Measurements from ENCODE around the gene NAIF1. TPM values are rescaled to one million over a fixed set of nuclear protein-coding genes. Genes with fewer than 3 reads are reported as not detected.
"Not testable (repeated sequence)": the region's sequence is repeated elsewhere in the genome, so short reads cannot be mapped to it uniquely, and the experiment has no call there.

NAIF1 gene
- total RNA-seq: 11.5 and 12.2 TPM in 2 replicates

- H3K27me3 Mint-ChIP-seq (ENCODE audit: insufficient read depth): no peaks in the 10 kb centered on the region
- DNase-seq (ENCODE audit: low spot score): peak; percentile 97
- H3K36me3 Mint-ChIP-seq (ENCODE audit: low read depth): peaks cover 11% of the 10 kb centered on the region
- peaks cover 49% of the 10 kb centered on the region for H3K4me1 Mint-ChIP-seq (ENCODE audit: low read depth)
- no peak within 1 kb of the TSS for H3K4me3 Mint-ChIP-seq
- H3K9me3 Mint-ChIP-seq: no peaks in the 10 kb centered on the region
- peak within 1 kb of the TSS; percentile 79 for H3K27ac Mint-ChIP-seq
- intact Hi-C loops (cut with micrococcal nuclease): loop anchor here (1.0 to 5.0 kb wide), 10 partner anchors 27 to 332 kb away; partner anchors contain the start of genes BBLN, CDK9, CIZ1 and DPM2
Observed at GRCh38 chr9:128066713-128067644, at the start of gene NAIF1. Gene NAIF1, minus strand, starts transcription at chr9:128067320. Its CDS starts 219 bp downstream, at chr9:128067101.

DNA sequence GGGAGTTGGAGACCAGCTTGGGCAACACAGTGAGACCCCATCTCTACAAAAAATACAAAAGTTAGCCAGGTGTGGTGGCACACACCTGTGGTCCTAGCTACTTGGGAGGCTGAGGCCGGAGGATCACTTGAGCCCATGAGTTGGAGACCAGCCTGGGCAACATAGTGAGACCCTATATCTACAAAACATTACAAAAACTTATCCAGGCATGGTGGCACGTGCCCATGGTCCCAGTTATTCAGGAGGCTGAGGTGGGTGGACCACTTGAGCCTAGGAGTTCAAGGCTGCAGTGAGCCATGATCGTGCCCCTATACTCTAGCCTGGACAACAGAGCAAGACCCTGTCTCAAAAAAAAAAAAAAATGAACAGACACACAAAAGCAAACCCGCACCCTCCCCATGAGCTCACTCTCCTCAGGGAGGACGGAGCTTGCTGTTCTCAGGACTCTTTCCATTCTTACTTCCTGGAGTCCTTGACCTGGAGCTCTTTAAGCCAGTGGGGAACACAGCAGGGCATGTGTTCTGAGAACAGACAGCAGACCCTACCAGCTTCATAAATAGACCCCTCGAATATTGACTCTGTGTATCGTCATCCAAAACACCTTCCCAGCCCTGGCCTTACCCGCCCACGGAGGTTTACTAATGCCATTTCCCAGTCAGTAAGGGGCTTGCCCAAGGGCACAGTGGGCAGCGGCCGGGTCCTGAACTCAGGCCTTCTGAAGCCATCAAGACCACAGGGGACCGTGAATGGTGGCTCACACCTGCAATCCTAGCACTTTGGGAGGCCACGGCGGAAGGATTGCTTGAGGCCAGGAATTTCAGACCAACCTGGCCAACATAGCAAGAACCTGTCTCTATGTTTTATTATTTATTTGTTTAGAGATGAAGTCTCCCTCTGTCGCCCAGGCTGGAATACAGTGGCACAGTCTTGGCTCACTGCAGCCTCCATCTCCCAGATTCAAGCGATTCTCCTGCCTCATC is 49.3 kb upstream of the NAIF1 start:
- Mint-ChIP-seq H3K36me3 (ENCODE audit: low read depth) (peaks cover 9% of the 10 kb centered on the region), H3K9me3 (no peaks in the 10 kb centered on the region), H3K27ac (peak overlapping the region; percentile 23), H3K4me1 (ENCODE audit: low read depth) (peaks cover 12% of the 10 kb centered on the region), H3K27me3 (ENCODE audit: insufficient read depth) (no peaks in the 10 kb centered on the region), H3K4me3 (no peak overlapping the region)
- DNase-seq (ENCODE audit: low spot score): no peak
- intact Hi-C loops (cut with micrococcal nuclease): loop anchor here (1.0 to 5.0 kb wide), 4 partner anchors 12 to 173 kb away; no protein-coding TSS in a partner anchor

GRCh38 chr9:128115187-128116103 is 48.3 kb upstream of the NAIF1 start:
- intact Hi-C loops (cut with micrococcal nuclease): loop anchor here (5.0 kb wide), 1 partner anchor 158 kb away; no protein-coding TSS in a partner anchor
- no peaks in the 10 kb centered on the region for H3K27me3 Mint-ChIP-seq (ENCODE audit: insufficient read depth)
- DNase-seq (ENCODE audit: low spot score): no peak
- peaks cover 11% of the 10 kb centered on the region for H3K36me3 Mint-ChIP-seq (ENCODE audit: low read depth)
- no peaks in the 10 kb centered on the region for H3K9me3 Mint-ChIP-seq
- H3K4me3 Mint-ChIP-seq: no peak overlapping the region
- peaks cover 12% of the 10 kb centered on the region for H3K4me1 Mint-ChIP-seq (ENCODE audit: low read depth)
- peak overlapping the region; percentile 23 for H3K27ac Mint-ChIP-seq

DNA sequence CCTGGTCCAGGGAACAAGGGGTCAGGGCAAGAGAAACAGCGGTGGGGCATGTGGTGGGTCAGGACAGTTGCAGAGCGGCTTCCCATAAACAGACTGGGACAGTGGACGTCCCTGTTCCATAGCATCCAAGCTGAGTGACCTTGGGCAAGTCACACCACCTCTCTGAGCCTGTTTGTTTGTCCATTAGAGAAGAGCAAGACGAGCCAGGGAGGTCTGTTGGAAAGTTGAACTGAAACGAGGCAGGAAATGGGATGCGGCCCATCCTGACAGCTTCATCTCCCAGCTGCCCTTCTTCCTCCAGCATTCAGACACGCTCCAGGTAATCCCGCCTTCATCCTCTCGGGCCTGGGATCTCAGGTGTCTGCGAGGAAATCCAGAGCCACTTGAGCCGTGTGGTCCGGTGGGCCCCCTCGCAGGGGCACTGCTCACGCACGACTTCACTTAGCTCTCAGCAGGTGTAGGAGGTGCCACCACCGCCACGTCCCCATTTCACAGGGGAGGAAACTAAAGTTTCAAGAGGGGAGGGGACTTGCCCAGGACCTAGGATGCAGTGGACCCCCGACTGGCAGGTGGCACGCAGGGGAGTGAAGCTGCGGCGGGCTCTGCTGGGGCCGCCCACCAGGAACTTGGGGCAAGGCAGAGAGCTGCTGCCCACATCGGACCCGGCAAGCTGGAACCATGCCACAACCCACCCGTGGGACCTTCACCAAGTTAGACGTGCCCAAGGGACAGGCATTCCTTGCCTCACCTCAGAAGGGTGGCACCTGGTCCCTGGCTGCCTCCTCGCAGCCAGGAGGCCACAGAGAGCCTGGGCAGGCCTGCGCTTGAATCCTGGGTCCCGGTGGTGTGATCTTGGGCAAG is 47.4 kb upstream of the NAIF1 start:
- H3K27me3 Mint-ChIP-seq (ENCODE audit: insufficient read depth): no peaks in the 10 kb centered on the region
- DNase-seq (ENCODE audit: low spot score): no peak
- H3K9me3 Mint-ChIP-seq: no peaks in the 10 kb centered on the region
- H3K4me1 Mint-ChIP-seq (ENCODE audit: low read depth): peaks cover 12% of the 10 kb centered on the region
- intact Hi-C loops (cut with micrococcal nuclease): loop anchor here (5.0 kb wide), 1 partner anchor 157 kb away; no protein-coding TSS in a partner anchor
- no peak overlapping the region for H3K27ac Mint-ChIP-seq
- H3K36me3 Mint-ChIP-seq (ENCODE audit: low read depth): peaks cover 13% of the 10 kb centered on the region
- no peak overlapping the region for H3K4me3 Mint-ChIP-seq

- intact Hi-C loops (cut with micrococcal nuclease): no loop called here
- DNase-seq (ENCODE audit: low spot score): no peak
- H3K36me3 Mint-ChIP-seq (ENCODE audit: low read depth): peaks cover 19% of the 10 kb centered on the region
- no peaks in the 10 kb centered on the region for H3K9me3 Mint-ChIP-seq
- H3K27ac Mint-ChIP-seq: no peak overlapping the region
- no peaks in the 10 kb centered on the region for H3K27me3 Mint-ChIP-seq (ENCODE audit: insufficient read depth)
- H3K4me3 Mint-ChIP-seq: no peak overlapping the region
- H3K4me1 Mint-ChIP-seq (ENCODE audit: low read depth): peaks cover 12% of the 10 kb centered on the region
Observed at GRCh38 chr9:128113526-128114325, 46.6 kb upstream of the NAIF1 start.

DNA sequence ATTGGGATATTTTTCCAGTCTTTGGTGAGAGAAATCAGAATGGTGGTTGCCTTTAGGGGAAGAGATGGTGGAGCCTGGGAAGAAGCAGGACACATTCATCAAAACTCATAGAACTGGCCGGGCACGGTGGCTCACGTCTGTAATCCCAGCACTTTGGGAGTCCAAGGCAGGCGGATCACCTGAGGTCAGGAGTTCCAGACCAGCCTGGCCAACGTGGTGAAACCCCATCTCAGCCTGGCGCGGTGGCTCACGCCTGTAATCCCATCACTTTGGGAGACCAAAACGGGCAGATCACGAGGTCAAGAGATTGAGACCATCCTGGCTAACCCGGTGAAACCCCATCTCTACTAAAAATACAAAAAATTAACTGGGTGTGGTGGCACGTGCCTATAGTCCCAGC is 44.6 kb upstream of the NAIF1 start:
- H3K4me3 Mint-ChIP-seq; H3K4me1 Mint-ChIP-seq (ENCODE audit: low read depth); DNase-seq (ENCODE audit: low spot score); H3K27ac Mint-ChIP-seq; H3K9me3 Mint-ChIP-seq; intact Hi-C loops (cut with micrococcal nuclease); H3K27me3 Mint-ChIP-seq (ENCODE audit: insufficient read depth): not testable (repeated sequence)
- H3K36me3 Mint-ChIP-seq (ENCODE audit: low read depth): peaks cover 26% of the 10 kb centered on the region

DNA sequence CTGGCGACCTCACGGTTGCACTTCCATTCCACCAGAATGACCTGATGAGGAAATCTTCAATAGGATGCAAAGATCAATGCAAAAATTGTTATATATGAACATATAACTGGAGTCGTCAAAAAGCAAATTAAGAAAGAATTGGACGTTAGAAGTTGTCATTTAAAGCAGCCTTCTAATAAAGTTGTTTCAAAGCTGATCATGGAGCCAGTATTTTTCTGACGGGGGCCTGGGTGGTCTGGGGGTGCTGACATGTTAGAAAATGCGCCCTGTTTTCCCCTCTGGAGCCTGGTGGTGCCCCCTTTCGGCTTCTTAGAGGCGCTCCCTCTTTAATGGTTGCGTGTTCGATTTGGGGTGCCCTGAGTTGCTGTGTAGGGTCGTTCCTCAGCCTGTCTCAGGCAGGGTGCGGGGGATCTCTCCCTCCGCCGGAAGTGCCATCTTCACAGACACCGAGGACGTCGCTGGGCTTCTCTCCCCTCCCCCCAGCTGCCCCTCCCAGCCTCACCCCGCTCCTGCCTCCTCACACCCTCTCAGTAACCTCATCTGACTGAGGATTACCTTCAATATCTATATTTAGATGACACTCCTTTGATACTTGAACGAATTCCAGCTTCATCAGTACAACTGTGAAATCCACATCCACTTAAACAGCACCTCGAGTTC is 42.1 kb upstream of the NAIF1 start:
- no peak overlapping the region for H3K4me3 Mint-ChIP-seq
- H3K36me3 Mint-ChIP-seq (ENCODE audit: low read depth): peaks cover 29% of the 10 kb centered on the region
- intact Hi-C loops (cut with micrococcal nuclease): no loop called here
- DNase-seq (ENCODE audit: low spot score): no peak
- no peaks in the 10 kb centered on the region for H3K9me3 Mint-ChIP-seq
- H3K27ac Mint-ChIP-seq: no peak overlapping the region
- H3K4me1 Mint-ChIP-seq (ENCODE audit: low read depth): no peaks in the 10 kb centered on the region
- H3K27me3 Mint-ChIP-seq (ENCODE audit: insufficient read depth): no peaks in the 10 kb centered on the region

GRCh38 chr9:128108269-128109049 is 41.3 kb upstream of the NAIF1 start:
- intact Hi-C loops (cut with micrococcal nuclease): no loop called here
- H3K4me1 Mint-ChIP-seq (ENCODE audit: low read depth): peaks cover 2% of the 10 kb centered on the region
- no peak overlapping the region for H3K27ac Mint-ChIP-seq
- H3K36me3 Mint-ChIP-seq (ENCODE audit: low read depth): peaks cover 26% of the 10 kb centered on the region
- DNase-seq (ENCODE audit: low spot score): no peak
- H3K9me3 Mint-ChIP-seq: no peaks in the 10 kb centered on the region
- no peaks in the 10 kb centered on the region for H3K27me3 Mint-ChIP-seq (ENCODE audit: insufficient read depth)
- H3K4me3 Mint-ChIP-seq: no peak overlapping the region

DNA sequence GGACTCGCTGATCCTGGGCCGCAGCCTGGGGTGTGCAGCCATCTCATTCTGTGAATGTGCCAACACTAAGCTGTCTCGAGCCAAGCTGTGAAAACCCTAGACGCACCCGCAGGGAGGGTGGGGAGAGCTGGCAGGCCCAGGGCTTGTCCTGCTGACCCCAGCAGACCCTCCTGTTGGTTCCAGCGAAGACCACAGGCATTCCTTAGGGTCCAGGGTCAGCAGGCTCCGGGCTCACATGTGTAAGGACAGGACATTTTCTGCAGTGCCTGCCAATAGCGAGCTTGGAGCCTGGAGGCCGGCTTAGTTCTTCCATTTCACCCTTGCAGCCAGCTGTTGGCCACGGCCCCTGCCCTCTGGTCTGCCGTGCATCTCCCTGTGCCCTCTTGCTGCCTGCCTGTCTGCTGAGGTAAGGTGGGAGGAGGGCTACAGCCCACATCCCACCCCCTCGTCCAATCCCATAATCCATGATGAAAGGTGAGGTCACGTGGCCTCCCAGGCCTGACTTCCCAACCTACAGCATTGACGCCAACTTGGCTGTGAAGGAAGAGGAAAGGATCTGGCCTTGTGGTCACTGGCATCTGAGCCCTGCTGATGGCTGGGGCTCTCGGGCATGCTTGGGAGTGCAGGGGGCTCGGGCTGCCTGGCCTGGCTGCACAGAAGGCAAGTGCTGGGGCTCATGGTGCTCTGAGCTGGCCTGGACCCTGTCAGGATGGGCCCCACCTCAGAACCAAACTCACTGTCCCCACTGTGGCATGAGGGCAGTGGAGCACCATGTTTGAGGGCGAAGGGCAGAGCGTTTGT is 40.5 kb upstream of the NAIF1 start:
- H3K4me3 Mint-ChIP-seq: no peak overlapping the region
- H3K9me3 Mint-ChIP-seq: no peaks in the 10 kb centered on the region
- H3K4me1 Mint-ChIP-seq (ENCODE audit: low read depth): peaks cover 9% of the 10 kb centered on the region
- DNase-seq (ENCODE audit: low spot score): no peak
- peaks cover 27% of the 10 kb centered on the region for H3K36me3 Mint-ChIP-seq (ENCODE audit: low read depth)
- intact Hi-C loops (cut with micrococcal nuclease): no loop called here
- H3K27ac Mint-ChIP-seq: no peak overlapping the region
- H3K27me3 Mint-ChIP-seq (ENCODE audit: insufficient read depth): no peaks in the 10 kb centered on the region

All from activated T-helper 1 cell treated with anti-CD3 and anti-CD28 coated beads, Interleukin-12 subunit alpha, Interleukin-12 subunit beta, Interleukin-2, Interleukin-4 antibody, amounts not matched to agents 30 ng/mL and 10 ng/mL and 1 ng/mL, durations not matched to agents 14 hours and 24 hours and 36 hours (primary cell).